Measurements from ENCODE around the gene CTSD. TPM values are rescaled to one million over a fixed set of nuclear protein-coding genes. Genes with fewer than 3 reads are reported as not detected.
"Not testable (repeated sequence)": the region's sequence is repeated elsewhere in the genome, so short reads cannot be mapped to it uniquely, and the experiment has no call there.

Gene CTSD
- total RNA-seq, result 557 and 650 TPM in 2 replicates
- 2,049 TPM for polyA plus RNA-seq (2012)

GRCh38 chr11:1763796-1764661 lies at the start of gene CTSD:
Gene CTSD (minus strand): TSS chr11:1763927. CDS start chr11:1763859, 68 bp downstream.
- peak; percentile 85 for DNase-seq (ENCODE audit: low read depth)

GRCh38 chr11:1813356-1813755 lies 49.6 kb upstream of the CTSD start:
- DNase-seq (ENCODE audit: low read depth), result not testable (repeated sequence)

GRCh38 chr11:1812801-1813200 lies 49.1 kb upstream of the CTSD start:
- no peak for DNase-seq (ENCODE audit: low read depth)

GRCh38 chr11:1812274-1812673 lies 48.5 kb upstream of the CTSD start:
- DNase-seq (ENCODE audit: low read depth), result no peak

GRCh38 chr11:1810761-1811160 lies 47.0 kb upstream of the CTSD start:
- DNase-seq (ENCODE audit: low read depth), result no peak

GRCh38 chr11:1807264-1807995 lies 43.7 kb upstream of the CTSD start:
- DNase-seq (ENCODE audit: low read depth), result no peak

GRCh38 chr11:1805525-1805924 lies 41.8 kb upstream of the CTSD start:
- DNase-seq (ENCODE audit: low read depth), result no peak

- DNase-seq (ENCODE audit: low read depth), result not testable (repeated sequence)
Observed at GRCh38 chr11:1803835-1804519, 40.2 kb upstream of the CTSD start.

- no peak for DNase-seq (ENCODE audit: low read depth)
Observed at GRCh38 chr11:1803246-1803645, 39.5 kb upstream of the CTSD start.

GRCh38 chr11:1797391-1798125 lies 33.8 kb upstream of the CTSD start:
- no peak for DNase-seq (ENCODE audit: low read depth)

GRCh38 chr11:1796413-1797011 lies 32.8 kb upstream of the CTSD start:
- no peak for DNase-seq (ENCODE audit: low read depth)

GRCh38 chr11:1793081-1793480 lies 29.4 kb upstream of the CTSD start:
- no peak for DNase-seq (ENCODE audit: low read depth)

GRCh38 chr11:1792461-1792860 lies 28.7 kb upstream of the CTSD start:
- DNase-seq (ENCODE audit: low read depth), result no peak

GRCh38 chr11:1791912-1792311 lies 28.2 kb upstream of the CTSD start:
- no peak for DNase-seq (ENCODE audit: low read depth)

- DNase-seq (ENCODE audit: low read depth), result no peak
Observed at GRCh38 chr11:1786466-1786865, 22.7 kb upstream of the CTSD start.

GRCh38 chr11:1785749-1786413 lies 22.2 kb upstream of the CTSD start:
- DNase-seq (ENCODE audit: low read depth), result no peak

GRCh38 chr11:1784761-1785650 lies 21.3 kb upstream of the CTSD start:
- DNase-seq (ENCODE audit: low read depth), result no peak

- no peak for DNase-seq (ENCODE audit: low read depth)
Observed at GRCh38 chr11:1783725-1784529, 20.2 kb upstream of the CTSD start.
